SU-DHL-6 (cell line): ENCODE results near the gene CBFB.

Source experiments
- CTCF ChIP-seq: fragments of 200-600 bp; sonication (generic); IDR thresholded peaks from one replicate; pipeline ENCODE4 v1.5.1; 2017; ENCODE audit warnings: antibody characterized with exemption, mild to moderate bottlenecking, low read length, moderate library complexity; ENCODE audit not compliant: insufficient read depth, poor library complexity, severe bottlenecking
- EZH2phosphoT487 ChIP-seq: fragments of 200-600 bp; sonication (generic), shearing (Covaris generic); conservative IDR thresholded peaks from 2 replicates; pipeline ENCODE4 v1.6.1; 2018; ENCODE audit warnings: mild to moderate bottlenecking, antibody characterized with exemption, low read length, moderate library complexity, mixed read lengths

GRCh38 chr16:67021321-67021720 lies 7.6 kb upstream of the CBFB start:
- TF ChIP-seq CTCF = no peak
- TF ChIP-seq EZH2phosphoT487 = no peak
